ENCODE data around the gene COG6.

The COG6 gene

DNA sequence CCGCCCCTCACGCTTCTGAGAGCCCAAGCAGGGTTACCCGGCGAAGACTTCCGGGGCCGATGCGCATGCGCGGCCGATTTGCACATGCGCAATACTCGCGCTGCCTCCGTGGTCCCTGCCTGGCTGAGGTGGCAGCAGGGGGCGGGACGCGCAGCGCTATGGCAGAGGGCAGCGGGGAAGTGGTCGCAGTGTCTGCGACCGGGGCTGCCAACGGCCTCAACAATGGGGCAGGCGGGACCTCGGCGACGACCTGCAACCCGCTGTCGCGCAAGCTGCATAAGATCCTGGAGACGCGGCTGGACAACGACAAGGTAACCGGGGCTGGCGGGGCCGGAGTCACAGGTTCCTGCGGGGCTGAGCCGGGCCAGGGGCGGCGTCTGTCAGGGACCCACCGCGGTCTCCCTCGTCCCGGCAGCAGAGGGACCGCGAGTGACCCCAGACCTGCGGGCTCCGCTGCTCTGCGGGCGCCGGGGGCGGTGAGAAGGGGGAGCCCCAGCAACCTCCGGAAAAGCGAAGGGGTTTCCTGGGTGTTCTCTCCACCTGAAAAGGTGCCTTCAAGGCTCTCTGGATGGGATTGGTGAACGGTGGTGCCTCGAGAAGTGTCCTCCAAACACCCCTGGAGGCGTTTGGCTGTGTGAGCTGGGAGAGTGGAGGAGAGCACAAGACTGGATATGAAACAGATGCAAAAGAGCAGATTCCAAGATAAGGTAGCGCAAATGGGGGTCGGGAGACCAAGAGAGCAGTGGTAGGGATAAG is at the start of gene COG6:
TSS of gene COG6 (plus strand) at position 94 of the 756 bp plus-strand sequence. CDS start at position 159, 65 bp downstream.
- peak; percentile 96 for DNase-seq

DNA sequence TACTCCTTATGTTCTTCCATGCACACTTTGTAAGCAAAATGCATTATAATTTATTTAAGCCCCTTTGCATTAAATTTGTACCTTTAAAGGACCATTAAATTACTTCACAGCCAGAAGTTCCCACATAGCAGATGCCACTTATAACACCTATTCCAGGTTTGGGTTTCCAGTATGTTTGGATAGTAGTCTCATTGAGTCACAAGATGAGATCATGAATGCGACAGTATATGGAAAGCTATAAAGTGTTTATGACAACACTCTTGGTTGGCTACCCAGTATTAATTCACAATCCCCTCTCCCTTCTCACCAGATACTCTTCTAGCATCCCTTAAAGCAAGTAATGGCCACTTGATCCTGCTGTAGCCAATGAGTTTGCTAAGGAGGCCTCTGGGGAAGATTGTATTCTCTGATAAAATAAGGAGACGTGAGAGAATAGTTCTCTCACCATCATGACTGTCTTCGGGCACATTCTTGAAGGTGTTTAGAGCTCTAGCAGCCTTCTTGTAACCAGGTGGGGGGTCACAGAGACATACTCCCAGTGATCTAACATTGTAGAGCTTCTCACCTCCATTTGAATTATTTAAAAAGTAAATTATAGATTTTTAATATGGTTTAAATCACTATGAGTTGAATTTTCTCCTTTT is 49.7 kb upstream of the COG6 start:
- DNase-seq = no peak

DNA sequence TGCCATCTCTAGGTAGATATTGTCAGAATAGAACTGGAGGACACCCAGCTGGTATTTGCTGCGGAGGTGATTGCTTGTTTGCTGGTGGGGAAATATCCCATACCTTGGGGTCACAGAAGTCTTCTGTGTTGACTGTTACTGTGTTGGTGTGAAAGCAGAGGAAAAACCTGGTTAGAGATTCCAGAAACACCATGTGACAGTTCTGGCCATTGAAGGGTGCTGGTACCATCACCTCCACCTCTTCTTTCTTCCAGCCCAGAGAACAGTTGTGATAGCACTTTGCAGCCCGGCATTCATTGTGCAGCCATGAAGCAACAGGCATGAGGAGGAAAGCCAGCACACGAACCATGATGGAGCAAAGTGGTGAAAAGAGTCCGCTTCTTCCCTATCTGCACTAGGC is 47.6 kb upstream of the COG6 start:
- no peak for DNase-seq

DNA sequence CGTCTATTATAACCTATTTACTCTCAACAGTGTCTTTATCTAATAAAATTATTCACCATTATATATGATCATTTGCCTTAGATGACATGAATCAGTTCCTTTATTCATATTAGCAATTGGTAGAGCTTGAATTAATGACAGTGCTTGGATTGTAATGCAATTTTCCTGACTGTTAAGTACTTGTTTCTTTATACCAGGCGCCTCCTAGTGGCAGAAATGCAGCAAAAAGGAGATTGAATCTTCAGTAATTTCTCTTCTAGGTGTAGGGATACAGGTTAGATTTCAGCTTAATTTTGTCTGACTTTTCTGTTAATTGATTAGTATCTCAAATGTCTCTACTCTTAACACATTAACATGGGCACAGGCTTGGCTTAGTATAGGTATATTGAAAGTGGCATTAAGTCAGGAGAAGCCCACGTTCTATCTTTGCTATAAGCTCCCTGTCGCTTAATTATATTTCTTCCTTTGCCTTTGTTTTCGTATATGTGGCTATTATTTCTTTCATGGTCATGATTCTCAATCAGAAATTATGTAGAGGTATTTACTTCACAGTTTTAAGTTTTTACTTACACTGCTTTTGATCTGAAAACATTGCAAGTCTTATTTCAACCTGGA is 43.3 kb upstream of the COG6 start:
- DNase-seq = peak; percentile 54

DNA sequence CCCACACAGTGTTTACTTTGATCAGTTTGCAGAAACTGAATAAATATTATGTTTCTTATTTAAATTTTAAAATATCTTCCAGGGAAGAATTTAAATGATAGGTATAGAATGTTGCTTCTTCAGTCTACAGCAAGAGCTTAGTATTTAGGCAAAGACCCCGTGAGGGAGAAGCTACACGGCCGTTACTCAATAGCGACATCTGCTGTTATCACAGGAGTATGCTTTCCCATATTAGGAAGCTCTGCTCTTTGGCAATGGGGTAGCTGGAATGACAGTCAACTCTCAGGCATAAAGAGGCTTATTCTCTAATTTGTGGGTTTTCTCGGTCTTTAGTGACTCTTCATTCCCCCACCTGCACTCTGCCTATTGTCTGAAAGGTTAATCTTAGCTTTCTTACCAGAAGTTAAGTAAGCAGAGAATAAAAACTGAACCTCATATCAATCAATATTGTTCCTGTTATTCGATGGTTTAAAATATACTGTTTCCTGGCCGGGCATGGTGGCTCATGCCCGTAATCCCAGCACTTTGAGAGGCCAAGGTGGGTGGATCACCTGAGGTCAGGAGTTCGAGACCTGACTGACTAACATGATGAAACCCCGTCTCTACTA is 39.3 kb upstream of the COG6 start:
- DNase-seq = peak; percentile 10

DNA sequence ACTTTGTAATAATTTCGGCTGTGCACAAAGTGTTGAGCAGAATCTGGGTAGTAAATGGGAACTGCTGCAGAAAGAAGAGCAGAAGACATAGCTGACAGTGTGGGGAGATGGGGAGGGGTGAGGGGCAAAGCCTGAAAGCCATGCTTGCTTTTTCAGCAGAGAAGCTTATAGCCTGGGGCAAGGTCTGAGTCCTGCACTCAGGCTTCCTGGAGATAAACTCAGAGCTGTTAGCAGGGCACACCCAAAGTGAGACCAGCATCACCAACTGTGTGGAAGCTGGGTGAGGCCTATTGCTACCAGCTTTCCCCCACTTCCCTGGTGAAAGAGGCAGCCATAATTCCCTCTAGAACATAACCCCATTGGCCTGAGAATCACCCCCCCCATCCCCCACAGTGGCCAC is 36.9 kb upstream of the COG6 start:
- DNase-seq = no peak

DNA sequence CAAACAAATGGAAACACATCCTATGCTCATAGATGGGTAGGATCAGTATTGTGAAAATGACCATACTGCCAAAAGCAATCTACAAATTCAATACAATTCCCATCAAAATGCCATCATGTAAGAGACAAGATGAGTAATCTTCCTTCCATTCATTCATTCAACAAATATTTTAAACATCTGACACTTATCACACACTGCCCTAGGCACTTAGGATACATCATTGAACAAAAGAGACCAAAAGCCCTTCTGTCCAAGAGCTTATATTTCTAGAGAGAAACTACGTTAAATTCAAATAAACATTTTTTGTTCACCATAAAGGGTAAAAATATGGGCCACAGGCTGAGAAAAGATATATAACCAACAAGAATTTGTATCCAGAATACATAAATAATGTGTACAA is 32.0 kb upstream of the COG6 start:
- no peak for DNase-seq

DNA sequence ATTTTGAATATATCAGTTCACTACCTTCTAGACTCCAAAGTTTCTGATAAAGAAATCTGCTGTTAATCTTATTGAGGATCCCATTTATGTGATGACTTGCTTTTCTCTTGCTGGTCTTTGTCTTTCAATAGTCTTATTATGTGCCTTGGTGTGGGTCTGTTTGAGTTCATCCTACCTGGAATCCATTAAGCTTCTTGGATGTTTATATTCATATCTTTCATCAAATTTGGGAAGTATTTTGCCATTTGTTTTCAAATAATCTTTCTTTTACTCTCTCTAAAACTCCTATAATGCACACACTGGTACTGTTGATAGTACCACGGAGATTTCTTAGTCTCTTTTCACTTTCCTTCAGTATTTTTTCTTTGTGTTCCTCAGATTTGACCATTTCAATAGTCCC is 24.2 kb upstream of the COG6 start:
- no peak for DNase-seq

DNA sequence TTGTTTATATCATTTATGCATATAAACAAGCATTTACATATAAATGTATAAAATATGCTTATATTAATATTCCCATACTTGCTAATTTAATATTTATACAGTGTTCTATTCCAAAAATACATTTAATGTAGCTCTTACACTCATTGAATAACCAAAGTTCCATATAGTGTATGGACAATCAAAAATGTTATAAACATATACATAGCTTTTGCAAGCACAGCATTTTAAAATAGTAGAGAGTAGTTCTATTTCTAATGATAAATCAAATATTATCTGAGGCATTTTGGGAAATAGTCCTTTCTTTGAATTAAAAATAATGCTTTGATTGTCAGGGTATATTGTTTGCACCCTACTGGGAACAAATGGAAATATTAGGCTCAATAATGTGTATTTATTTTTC is 22.5 kb upstream of the COG6 start:
- DNase-seq = no peak

DNA sequence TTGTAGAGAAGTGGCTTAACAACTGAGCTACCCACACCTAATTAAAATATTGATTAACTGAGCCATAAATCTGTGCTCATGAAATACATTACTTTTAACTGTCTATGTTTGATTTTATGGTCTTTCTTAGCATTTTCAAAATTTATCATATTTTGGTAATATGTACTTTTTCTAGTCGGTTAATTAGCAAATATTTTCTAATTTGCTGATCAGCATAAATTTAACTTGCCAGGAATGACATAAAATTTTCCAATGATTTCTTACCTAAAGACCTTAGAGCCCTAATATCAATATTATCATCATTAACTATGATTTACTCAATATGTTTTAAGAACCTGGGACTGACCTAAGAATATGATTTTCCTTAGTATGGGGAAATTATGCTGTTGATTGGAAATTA is 19.9 kb upstream of the COG6 start:
- DNase-seq = no peak

DNA sequence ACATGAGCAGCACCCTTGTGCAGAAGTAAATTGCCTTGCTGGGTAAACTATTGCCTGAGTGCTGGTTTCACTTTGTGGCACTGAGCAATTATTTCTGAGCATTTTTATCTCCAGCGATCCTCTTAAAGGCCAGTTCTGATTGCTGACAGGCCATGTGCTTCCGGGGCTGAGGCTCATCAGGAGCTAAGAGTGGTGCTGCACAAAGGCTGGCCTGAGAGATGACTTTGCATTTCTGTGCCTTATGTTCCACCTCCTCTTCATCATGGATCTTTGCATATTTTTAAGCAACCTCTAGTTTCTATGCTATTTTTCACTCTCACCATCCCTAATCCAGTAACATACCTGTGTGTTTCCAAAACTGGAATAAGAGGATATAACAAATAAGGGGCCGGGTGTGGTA is 17.6 kb upstream of the COG6 start:
- DNase-seq = no peak

DNA sequence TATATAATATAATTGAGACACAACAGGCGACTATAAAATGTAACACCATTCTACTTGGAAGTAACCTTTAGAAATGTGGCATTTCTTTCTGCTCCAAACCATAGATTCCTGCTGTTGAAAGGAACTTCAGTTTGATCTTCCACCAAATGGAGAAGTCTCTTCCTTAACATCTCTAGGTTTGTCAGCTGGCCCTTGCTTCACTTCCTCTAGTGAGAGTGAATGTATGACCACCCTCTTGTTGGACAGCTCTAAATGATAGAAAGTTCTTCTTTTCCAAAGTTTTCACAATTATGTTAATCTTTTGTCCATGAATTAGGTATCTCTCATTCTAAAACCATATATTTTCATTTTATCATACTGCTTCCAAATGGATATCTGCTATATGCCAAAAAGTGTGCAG is 13.8 kb upstream of the COG6 start:
- DNase-seq = no peak

DNA sequence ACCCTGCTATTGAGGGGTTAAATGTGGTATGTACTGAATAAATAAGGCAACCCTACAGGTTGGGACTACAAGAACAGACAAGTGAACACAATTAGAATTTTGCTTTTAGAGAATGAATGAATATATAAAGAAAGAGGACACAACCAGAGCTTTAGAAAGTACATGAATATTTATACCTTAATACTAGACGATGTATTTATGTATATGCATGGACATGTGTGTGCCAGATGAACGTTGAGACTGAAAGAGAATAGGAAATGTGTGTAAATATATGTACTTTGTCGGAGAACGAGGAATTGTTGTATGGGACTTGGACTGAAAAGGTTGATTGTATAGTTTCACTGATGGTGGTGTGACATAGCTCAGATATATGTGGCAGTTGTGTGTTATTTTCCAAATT is 9.3 kb upstream of the COG6 start:
- DNase-seq = no peak

DNA sequence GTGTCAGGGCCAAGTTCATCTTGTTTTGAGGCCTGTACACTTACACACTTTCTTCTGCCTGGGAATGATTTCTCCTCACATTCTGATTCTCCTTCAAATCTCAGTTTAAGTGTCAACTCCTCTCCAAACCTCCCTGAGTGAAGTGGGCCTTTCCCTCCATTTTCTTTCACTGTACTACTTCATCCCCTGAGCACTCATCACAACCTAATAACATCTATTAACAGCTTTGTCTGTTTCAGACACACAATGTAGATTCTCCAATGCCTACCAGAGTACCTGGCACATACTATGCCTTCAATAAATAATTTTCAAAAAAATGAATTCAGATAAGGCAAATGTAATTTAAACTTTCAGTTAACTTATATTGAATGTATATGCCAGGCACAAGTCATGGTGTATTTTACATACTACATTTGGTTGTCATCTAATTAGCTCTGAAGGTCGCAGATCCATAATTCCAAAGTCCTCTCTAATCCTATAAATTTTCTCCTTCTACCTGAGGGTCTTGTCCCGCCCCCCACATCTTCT is 357 bp upstream of the COG6 start:
- DNase-seq = no peak

DNA sequence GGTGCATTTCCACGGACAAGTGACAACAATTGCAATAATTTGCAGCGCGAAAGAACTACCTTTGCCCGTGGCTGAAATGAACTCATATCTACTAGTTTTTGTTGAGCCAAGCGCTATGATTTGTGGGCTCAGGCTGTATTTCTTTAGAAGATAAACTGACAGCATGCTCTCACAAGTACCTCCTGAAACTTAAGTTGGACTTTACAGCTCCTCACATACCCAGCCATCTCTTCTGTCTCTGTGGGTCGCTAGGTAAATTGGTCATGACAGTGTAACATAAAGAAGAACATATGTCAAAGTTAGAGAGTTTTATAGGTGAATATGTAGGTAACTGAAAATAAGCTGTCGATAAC is 839 bp downstream of the COG6 start:
- DNase-seq = no peak

DNA sequence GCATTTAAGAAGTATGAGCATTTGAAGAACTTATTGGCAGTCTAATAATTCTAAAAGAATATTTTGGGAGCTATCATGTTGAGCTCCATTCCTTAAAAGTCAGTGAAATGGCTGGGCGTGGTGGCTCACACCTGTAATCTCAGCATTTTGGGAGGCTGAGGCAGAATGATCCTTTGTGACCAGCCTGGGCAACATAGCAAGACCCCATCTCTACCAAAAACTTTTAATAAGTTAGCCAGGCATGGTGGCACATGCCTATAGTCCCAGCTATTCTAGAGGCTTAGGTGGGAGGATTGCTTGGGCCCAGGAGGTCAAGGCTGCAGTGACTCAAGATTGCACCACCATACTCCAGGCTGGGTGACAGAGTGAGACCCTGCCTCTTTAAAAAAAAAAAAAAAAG is 8.0 kb downstream of the COG6 start:
- DNase-seq = no peak

DNA sequence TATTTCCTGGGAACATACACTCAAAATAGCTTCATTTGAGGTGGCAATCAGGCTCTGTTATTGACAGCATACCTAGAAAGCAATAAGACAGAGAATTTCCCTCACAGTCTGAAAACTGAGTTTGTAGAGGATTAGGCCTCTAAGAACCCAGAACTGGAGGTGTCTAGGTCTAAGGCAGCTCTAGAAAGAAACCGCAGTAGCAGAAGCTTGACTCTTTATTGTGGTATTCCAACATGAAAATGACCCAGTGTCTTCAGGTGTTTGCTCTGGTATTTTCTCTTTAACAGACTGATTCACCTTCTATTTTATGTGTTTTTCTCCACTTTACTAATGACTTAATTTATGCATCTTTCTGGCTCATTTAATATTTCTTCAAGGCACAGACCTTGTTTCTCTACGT is 8.5 kb downstream of the COG6 start:
- no peak for DNase-seq

DNA sequence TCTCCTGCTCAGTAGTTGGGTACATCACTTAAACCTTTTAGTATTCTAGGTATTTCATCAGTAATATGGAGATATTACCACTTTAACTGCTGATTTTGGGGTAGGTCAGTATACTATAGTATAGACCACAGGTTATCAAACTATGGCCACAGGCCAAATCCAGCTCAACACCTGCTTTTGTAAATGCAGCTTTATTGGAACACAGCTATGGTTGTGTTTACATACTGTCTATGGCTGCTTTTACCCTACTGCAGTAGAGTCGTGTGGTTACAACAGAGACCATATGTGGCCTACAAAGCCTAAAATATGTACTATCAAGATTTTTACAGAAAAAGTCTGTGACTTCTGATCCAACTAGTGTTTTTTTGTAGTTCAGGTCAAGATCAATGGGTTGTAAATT is 10.3 kb downstream of the COG6 start:
- DNase-seq = no peak

DNA sequence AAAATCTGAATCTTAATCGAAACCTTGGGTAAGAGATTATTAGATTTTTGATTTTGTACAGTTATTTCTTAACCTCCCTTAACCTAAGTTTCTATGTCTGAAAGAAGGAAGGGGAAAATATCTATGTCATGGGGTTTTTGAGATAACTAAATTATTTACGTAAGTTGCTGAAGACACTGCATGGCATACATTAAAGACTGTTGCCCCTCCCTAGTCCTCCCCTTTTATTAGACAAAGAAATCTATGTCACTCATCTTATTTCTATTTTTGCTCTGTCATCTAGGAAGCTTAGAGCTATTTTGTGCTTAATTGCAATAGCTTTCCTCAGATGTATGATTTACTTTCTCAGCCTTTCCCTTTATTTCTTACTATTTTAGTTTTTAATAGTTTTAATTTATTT is 15.0 kb downstream of the COG6 start:
- no peak for DNase-seq

DNA sequence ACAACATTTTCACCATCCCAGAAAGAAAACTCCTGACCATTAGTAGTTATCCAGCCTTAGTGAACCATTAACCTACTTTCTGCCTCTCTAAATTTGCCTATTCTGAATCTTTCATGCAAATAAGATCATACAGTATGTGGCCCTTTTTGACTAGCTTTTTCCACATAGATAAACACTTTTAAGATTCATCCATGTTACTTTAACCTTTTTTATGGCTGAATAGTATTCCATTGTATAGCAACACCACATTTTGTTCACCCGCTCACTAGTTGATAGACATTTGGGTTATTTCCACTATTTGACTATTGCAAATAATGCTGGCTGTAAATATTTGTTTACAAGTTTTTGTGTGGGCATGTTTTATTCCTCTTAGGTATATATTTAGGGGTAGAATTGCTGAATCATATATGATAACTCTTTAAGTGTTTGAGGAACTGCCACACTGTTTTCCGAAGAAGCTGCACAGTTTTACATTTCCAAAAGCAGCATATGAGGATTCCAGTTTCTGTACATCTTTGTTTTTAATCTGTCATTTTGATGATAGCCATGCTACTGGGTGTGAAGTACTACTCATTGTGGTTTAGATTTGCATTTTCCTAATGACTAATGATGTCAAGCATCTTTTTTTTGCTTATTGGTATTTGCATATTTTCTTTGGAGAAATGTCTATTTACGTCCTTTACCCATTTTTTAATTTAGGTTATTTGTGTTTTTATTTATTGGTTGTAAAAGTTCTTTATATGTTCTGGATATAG is 17.1 kb downstream of the COG6 start:
- no peak for DNase-seq

DNA sequence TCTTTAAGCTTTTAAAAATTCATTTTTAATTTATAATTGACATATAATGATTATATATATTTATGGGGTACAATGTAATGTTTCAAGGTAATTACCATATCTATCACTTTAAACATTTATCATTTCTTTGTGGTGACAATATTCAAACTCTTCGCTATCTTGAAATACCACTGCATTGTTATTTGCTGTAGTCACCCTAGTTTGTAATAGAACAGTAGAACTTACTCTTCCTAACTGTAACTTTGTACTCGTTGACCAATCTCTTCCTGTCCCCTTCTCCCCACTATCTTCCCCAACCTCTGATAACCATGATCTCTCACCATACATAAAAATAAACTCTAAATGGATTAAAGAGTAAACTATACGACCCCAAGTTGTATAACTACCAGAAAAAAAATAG is 20.4 kb downstream of the COG6 start:
- no peak for DNase-seq

DNA sequence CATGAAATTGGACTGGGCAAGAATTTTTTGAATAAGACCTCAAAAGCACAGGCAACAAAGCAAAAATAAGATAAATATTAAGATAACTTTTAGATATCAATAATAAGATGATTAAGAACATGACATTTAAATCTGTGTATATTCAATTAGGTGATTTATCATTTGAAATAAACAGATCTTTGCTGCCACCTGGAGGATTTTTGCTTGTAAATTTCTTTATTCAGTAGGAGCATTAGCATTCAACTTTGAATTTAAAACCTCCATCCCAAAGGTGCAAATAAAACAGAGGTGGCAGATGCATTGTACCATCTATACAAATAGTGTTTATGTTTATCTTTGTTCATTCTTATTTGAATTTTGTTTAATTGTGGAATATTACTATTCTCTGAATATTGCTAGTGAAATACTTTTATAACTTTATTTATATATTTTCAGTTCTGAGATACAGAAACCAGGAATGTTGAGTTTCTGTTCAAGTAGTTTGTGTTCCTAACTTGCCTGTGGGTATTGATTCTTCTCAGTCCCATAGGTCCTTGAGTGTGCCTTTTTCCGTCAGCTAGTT is 20.9 kb downstream of the COG6 start:
- no peak for DNase-seq

DNA sequence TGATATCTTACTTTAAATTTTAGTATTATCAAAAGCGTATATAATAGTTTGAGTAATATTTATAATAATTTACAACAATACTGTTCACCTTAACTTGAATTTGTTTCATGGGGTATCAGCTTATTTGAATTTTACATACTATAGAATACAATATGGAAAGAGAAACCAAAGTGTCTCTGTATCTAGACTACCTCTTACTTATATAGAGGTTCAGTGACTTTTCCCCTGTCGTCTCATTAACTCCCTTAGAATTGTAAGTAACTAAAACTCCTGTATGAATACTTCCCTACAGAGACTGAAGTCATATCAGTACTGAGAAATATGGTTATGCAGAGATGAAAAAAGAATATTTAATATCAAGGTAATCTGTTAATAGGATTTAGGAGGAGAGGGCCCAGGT is 26.8 kb downstream of the COG6 start:
- DNase-seq = no peak

Measured in activated naive CD4-positive, alpha-beta T cell treated with Interleukin-2 at 50 U/mL for 16 hours (primary cell).